Rectal smooth muscle tissue (tissue), 1 donor: ENCODE data around the gene MORC3.
"Not testable (repeated sequence)": the region's sequence is repeated elsewhere in the genome, so short reads cannot be mapped to it uniquely, and the experiment has no call there.

Experiments
- H3K27ac ChIP-seq: one replicate; pipeline ENCODE4 v1.7.0; 2013; ENCODE audit warnings: low read depth, low read length, inconsistent platforms
- H3K27me3 ChIP-seq: one replicate; pipeline ENCODE4 v1.7.0; 2013; ENCODE audit warnings: low read length; ENCODE audit not compliant: control insufficient read depth, insufficient read depth
- H3K36me3 ChIP-seq: one replicate; pipeline ENCODE4 v1.7.0; 2013; ENCODE audit warnings: low read length; ENCODE audit not compliant: control insufficient read depth, insufficient read depth
- H3K4me1 ChIP-seq: one replicate; pipeline ENCODE4 v1.7.0; 2013; ENCODE audit warnings: low read length; ENCODE audit not compliant: control insufficient read depth, insufficient read depth
- H3K4me3 ChIP-seq: one replicate; pipeline ENCODE4 v1.7.0; 2013; ENCODE audit warnings: low read length
- H3K9ac ChIP-seq: one replicate; pipeline ENCODE4 v1.7.0; 2013; ENCODE audit warnings: low read length

MORC3 gene

GRCh38 chr21:36397606-36398005 lies 77.6 kb downstream of the MORC3 start:
- H3K36me3 ChIP-seq, result no peaks in the 10 kb centered on the region
- no peaks in the 10 kb centered on the region for H3K4me1 ChIP-seq
- no peak overlapping the region for H3K4me3 ChIP-seq
- no peak overlapping the region for H3K27ac ChIP-seq
- H3K27me3 ChIP-seq, result no peaks in the 10 kb centered on the region
- no peak overlapping the region for H3K9ac ChIP-seq

GRCh38 chr21:36399736-36400135 lies 79.7 kb downstream of the MORC3 start:
- not testable (repeated sequence) for H3K27me3 ChIP-seq, H3K9ac ChIP-seq, H3K36me3 ChIP-seq, H3K4me3 ChIP-seq, H3K4me1 ChIP-seq, H3K27ac ChIP-seq

- H3K27ac ChIP-seq, result no peak overlapping the region
- no peaks in the 10 kb centered on the region for H3K27me3 ChIP-seq
- no peak overlapping the region for H3K9ac ChIP-seq
- H3K4me1 ChIP-seq, result no peaks in the 10 kb centered on the region
- no peak overlapping the region for H3K4me3 ChIP-seq
- no peaks in the 10 kb centered on the region for H3K36me3 ChIP-seq
Measured at GRCh38 chr21:36400719-36401118, 80.7 kb downstream of the MORC3 start.

GRCh38 chr21:36402339-36402738 lies 82.3 kb downstream of the MORC3 start:
- no peaks in the 10 kb centered on the region for H3K36me3 ChIP-seq
- no peaks in the 10 kb centered on the region for H3K27me3 ChIP-seq
- no peaks in the 10 kb centered on the region for H3K4me1 ChIP-seq
- H3K27ac ChIP-seq, result no peak overlapping the region
- no peak overlapping the region for H3K4me3 ChIP-seq
- no peak overlapping the region for H3K9ac ChIP-seq

- no peak overlapping the region for H3K4me3 ChIP-seq
- no peaks in the 10 kb centered on the region for H3K36me3 ChIP-seq
- H3K27me3 ChIP-seq, result no peaks in the 10 kb centered on the region
- H3K9ac ChIP-seq, result no peak overlapping the region
- no peak overlapping the region for H3K27ac ChIP-seq
- no peaks in the 10 kb centered on the region for H3K4me1 ChIP-seq
Measured at GRCh38 chr21:36403713-36404112, 83.7 kb downstream of the MORC3 start.

- Histone ChIP-seq H3K27ac (no peak overlapping the region), H3K4me3 (no peak overlapping the region), H3K36me3 (no peaks in the 10 kb centered on the region), H3K4me1 (no peaks in the 10 kb centered on the region), H3K9ac (no peak overlapping the region), H3K27me3 (no peaks in the 10 kb centered on the region)
Measured at GRCh38 chr21:36408568-36408967, 88.6 kb downstream of the MORC3 start.

- Histone ChIP-seq H3K27ac (no peak overlapping the region), H3K27me3 (no peaks in the 10 kb centered on the region), H3K4me3 (no peak overlapping the region), H3K4me1 (no peaks in the 10 kb centered on the region), H3K9ac (no peak overlapping the region), H3K36me3 (no peaks in the 10 kb centered on the region)
Measured at GRCh38 chr21:36411301-36411700, 91.3 kb downstream of the MORC3 start.

- Histone ChIP-seq H3K9ac (no peak overlapping the region), H3K4me1 (no peaks in the 10 kb centered on the region), H3K4me3 (no peak overlapping the region), H3K27me3 (no peaks in the 10 kb centered on the region), H3K27ac (no peak overlapping the region), H3K36me3 (no peaks in the 10 kb centered on the region)
Measured at GRCh38 chr21:36412916-36413315, 92.9 kb downstream of the MORC3 start.

- Histone ChIP-seq H3K36me3 (no peaks in the 10 kb centered on the region), H3K4me1 (no peaks in the 10 kb centered on the region), H3K27ac (no peak overlapping the region), H3K27me3 (no peaks in the 10 kb centered on the region), H3K9ac (no peak overlapping the region), H3K4me3 (no peak overlapping the region)
Measured at GRCh38 chr21:36415375-36415774, 95.4 kb downstream of the MORC3 start.

GRCh38 chr21:36419241-36419640 lies 99.2 kb downstream of the MORC3 start:
- Histone ChIP-seq H3K36me3 (no peaks in the 10 kb centered on the region), H3K9ac (no peak overlapping the region), H3K4me1 (no peaks in the 10 kb centered on the region), H3K27ac (no peak overlapping the region), H3K4me3 (no peak overlapping the region), H3K27me3 (no peaks in the 10 kb centered on the region)

GRCh38 chr21:36419996-36420395 lies 100.0 kb downstream of the MORC3 start:
- Histone ChIP-seq H3K36me3 (no peaks in the 10 kb centered on the region), H3K27me3 (no peaks in the 10 kb centered on the region), H3K4me3 (no peak overlapping the region), H3K4me1 (no peaks in the 10 kb centered on the region), H3K9ac (no peak overlapping the region), H3K27ac (no peak overlapping the region)

- Histone ChIP-seq H3K36me3 (no peaks in the 10 kb centered on the region), H3K27me3 (no peaks in the 10 kb centered on the region), H3K27ac (no peak overlapping the region), H3K4me3 (no peak overlapping the region), H3K4me1 (no peaks in the 10 kb centered on the region), H3K9ac (no peak overlapping the region)
Measured at GRCh38 chr21:36420571-36421339, 100.8 kb downstream of the MORC3 start.

- H3K27ac ChIP-seq, result no peak overlapping the region
- H3K4me3 ChIP-seq, result no peak overlapping the region
- no peak overlapping the region for H3K9ac ChIP-seq
- H3K27me3 ChIP-seq, result no peaks in the 10 kb centered on the region
- no peaks in the 10 kb centered on the region for H3K36me3 ChIP-seq
- H3K4me1 ChIP-seq, result no peaks in the 10 kb centered on the region
Measured at GRCh38 chr21:36422279-36423098, 102.5 kb downstream of the MORC3 start.
